Keratinocyte (primary cell): Measurements from ENCODE around the gene CDH15.

Experiments used
- EZH2 ChIP-seq: IDR thresholded peaks from one replicate; pipeline ENCODE4 v1.6.1; 2012; ENCODE audit warnings: inconsistent platforms, mild to moderate bottlenecking, low read length, moderate library complexity
- TF ChIP-seq, protein P1 (sequence below), 3 experiments: IDR thresholded peaks in 1 of 3; conservative IDR thresholded peaks in 1 of 3; optimal IDR thresholded peaks in 1 of 3; 2 replicates in 2 of 3; 3 replicates in 1 of 3; pipeline versions ENCODE3 to v1.5.1; 2011; ENCODE audit warnings: low read length in 3 of 3, mild to moderate bottlenecking in 3 of 3, moderate library complexity in 2 of 3, control low read depth in 1 of 3, inconsistent platforms in 1 of 3; ENCODE audit not compliant: insufficient read depth in 2 of 3; ENCODE audit errors: extremely low read depth in 1 of 3

DNA sequence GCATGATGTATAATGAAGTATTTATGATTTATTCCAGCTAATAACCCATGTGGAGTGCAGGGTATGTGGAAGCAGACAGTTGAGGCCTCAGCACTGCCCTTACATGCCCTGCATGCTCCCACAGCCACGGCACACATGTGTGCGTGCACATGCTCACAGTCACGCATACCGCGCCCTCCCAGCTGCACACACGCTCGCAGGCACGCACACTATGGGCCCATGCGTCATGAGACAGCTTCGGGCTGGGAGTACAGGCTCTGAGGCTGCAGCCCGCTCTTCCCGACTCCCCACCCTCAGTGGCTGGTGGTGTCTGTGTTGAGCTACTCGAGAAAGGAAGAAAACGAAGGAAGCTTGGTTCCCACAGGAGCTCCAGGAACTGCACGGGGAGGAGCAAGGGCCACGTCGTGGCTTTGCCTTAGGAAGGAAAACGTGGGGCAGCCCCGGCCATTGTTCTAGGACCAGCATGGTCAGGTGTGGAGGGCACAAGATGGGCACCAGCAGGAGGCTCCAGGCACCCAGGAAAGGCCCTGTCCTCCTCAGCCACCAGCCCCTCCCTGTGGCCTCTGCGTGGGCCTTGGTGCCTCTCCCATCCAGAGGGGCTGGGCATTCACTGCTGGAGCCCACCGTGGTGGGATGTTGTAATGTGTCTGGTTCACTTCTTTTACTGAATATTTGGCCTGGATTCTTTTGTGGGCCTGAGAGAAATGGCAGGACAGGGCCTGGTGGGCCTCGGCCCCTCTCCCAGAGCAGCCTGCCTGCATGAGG lies 27.5 kb upstream of the CDH15 start:
- TF ChIP-seq, protein P1, sequence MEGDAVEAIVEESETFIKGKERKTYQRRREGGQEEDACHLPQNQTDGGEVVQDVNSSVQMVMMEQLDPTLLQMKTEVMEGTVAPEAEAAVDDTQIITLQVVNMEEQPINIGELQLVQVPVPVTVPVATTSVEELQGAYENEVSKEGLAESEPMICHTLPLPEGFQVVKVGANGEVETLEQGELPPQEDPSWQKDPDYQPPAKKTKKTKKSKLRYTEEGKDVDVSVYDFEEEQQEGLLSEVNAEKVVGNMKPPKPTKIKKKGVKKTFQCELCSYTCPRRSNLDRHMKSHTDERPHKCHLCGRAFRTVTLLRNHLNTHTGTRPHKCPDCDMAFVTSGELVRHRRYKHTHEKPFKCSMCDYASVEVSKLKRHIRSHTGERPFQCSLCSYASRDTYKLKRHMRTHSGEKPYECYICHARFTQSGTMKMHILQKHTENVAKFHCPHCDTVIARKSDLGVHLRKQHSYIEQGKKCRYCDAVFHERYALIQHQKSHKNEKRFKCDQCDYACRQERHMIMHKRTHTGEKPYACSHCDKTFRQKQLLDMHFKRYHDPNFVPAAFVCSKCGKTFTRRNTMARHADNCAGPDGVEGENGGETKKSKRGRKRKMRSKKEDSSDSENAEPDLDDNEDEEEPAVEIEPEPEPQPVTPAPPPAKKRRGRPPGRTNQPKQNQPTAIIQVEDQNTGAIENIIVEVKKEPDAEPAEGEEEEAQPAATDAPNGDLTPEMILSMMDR (optimal IDR thresholded peaks at IDR 0.05 in 1 of 3, IDR thresholded peaks at IDR 0.05 in 1 of 3, conservative IDR thresholded peaks at IDR 0.05 in 1 of 3; ENCODE audit: extremely low read depth in 1 of 3, insufficient read depth in 2 of 3, low read length in 3 of 3) = no peak
- TF ChIP-seq EZH2 = no peak
